OCI-LY7 (cell line): Measurements from ENCODE around the gene COL11A2.

Experiments
- EZH2phosphoT487 ChIP-seq: fragments of 200-600 bp; sonication (generic); IDR thresholded peaks from 2 replicates; pipeline ENCODE4 v1.6.1; 2018; ENCODE audit warnings: low read depth, borderline replicate concordance, mild to moderate bottlenecking, mixed run types, antibody characterized with exemption, low read length, moderate library complexity, mixed read lengths
- TF ChIP-seq, protein P1 (sequence below): fragments of 200-600 bp; sonication (generic); conservative IDR thresholded peaks from 2 replicates; pipeline ENCODE4 v1.5.1; 2014; ENCODE audit warnings: mild to moderate bottlenecking, antibody characterized with exemption, low read length, moderate library complexity, mixed read lengths

DNA sequence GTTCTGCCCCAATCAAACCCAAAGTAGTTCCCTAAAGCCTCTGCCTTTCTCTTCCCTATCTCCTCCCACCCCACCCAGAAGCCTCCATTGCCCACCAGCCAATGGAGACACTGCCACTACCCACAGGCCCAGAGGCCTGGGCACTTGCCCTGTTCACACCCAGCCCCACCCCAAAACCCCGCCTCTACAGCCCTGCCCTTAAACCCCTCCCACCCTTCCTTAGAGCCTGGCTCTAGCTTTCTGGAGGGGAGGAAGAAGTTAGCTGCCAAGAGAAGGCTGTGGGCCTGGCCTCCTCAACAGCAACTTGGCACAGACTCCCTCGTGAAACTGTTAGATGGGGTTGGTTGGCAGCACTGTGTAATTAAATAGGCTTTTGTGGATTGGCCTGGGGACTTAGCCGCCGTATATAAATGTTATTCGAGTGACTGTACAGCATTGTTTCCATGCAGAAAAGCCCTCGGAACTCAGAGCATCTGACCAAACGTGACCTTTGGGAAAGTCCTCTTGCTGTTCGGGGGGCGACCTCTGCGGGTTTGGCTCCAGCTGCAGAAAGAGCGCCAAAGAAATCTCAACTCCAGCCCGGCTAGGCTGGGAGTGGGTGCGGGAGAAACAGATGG lies 31.4 kb downstream of the COL11A2 start:
- TF ChIP-seq, protein P1, sequence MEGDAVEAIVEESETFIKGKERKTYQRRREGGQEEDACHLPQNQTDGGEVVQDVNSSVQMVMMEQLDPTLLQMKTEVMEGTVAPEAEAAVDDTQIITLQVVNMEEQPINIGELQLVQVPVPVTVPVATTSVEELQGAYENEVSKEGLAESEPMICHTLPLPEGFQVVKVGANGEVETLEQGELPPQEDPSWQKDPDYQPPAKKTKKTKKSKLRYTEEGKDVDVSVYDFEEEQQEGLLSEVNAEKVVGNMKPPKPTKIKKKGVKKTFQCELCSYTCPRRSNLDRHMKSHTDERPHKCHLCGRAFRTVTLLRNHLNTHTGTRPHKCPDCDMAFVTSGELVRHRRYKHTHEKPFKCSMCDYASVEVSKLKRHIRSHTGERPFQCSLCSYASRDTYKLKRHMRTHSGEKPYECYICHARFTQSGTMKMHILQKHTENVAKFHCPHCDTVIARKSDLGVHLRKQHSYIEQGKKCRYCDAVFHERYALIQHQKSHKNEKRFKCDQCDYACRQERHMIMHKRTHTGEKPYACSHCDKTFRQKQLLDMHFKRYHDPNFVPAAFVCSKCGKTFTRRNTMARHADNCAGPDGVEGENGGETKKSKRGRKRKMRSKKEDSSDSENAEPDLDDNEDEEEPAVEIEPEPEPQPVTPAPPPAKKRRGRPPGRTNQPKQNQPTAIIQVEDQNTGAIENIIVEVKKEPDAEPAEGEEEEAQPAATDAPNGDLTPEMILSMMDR = no peak
- no peak for TF ChIP-seq EZH2phosphoT487
